ENCODE measurements around the gene PPM1H.
"Not testable (repeated sequence)": the region's sequence is repeated elsewhere in the genome, so short reads cannot be mapped to it uniquely, and the experiment has no call there.

Gene PPM1H

GRCh38 chr12:62879691-62880090 is 55.3 kb downstream of the PPM1H start:
- Histone ChIP-seq H3F3A (ENCODE audit: insufficient read depth, low read length) (no peaks in the 10 kb centered on the region), H3K4me3 (ENCODE audit: low read depth, low read length, poor library complexity, severe bottlenecking) (no peak overlapping the region), H3K4me2 (ENCODE audit: low read length) (no peak overlapping the region), H3K9me2 (ENCODE audit: low read depth, low read length) (no peaks in the 10 kb centered on the region), H3K27me3 (ENCODE audit: insufficient read depth, low read length) (no peaks in the 10 kb centered on the region), H3K79me2 (ENCODE audit: insufficient read depth, low read length) (no peaks in the 10 kb centered on the region), H3K9ac (ENCODE audit: low read length) (no peak overlapping the region), H3K36me3 (ENCODE audit: insufficient read depth, low read length) (no peaks in the 10 kb centered on the region), H3K4me1 (ENCODE audit: insufficient read depth, low read length, severe bottlenecking) (peaks cover 22% of the 10 kb centered on the region), H2AFZ (ENCODE audit: low read length) (no peak overlapping the region), H3K27ac (ENCODE audit: low read depth, low read length, poor library complexity, severe bottlenecking) (no peak overlapping the region), H3K9me3 (ENCODE audit: low read length) (no peaks in the 10 kb centered on the region), H4K20me1 (ENCODE audit: insufficient read depth, low read length) (no peaks in the 10 kb centered on the region)
- no peak for TF ChIP-seq CTCF (IDR thresholded peaks at IDR 0.05; ENCODE audit: low read length)

- not testable (repeated sequence) for H3K4me2 ChIP-seq (ENCODE audit: low read length); H3K79me2 ChIP-seq (ENCODE audit: insufficient read depth, low read length); H3K9ac ChIP-seq (ENCODE audit: low read length); H2AFZ ChIP-seq (ENCODE audit: low read length); H3K36me3 ChIP-seq (ENCODE audit: insufficient read depth, low read length); H3K9me3 ChIP-seq (ENCODE audit: low read length); H3K27me3 ChIP-seq (ENCODE audit: insufficient read depth, low read length); H4K20me1 ChIP-seq (ENCODE audit: insufficient read depth, low read length); H3F3A ChIP-seq (ENCODE audit: insufficient read depth, low read length); H3K4me3 ChIP-seq (ENCODE audit: low read depth, low read length, poor library complexity, severe bottlenecking); H3K9me2 ChIP-seq (ENCODE audit: low read depth, low read length); H3K27ac ChIP-seq (ENCODE audit: low read depth, low read length, poor library complexity, severe bottlenecking)
- peaks cover 22% of the 10 kb centered on the region for H3K4me1 ChIP-seq (ENCODE audit: insufficient read depth, low read length, severe bottlenecking)
Observed at GRCh38 chr12:62879228-62879627, 55.7 kb downstream of the PPM1H start.

GRCh38 chr12:62878211-62878610 is 56.7 kb downstream of the PPM1H start:
- no peak overlapping the region for H2AFZ ChIP-seq (ENCODE audit: low read length)
- no peaks in the 10 kb centered on the region for H3K36me3 ChIP-seq (ENCODE audit: insufficient read depth, low read length)
- H3K9me3 ChIP-seq (ENCODE audit: low read length), result no peaks in the 10 kb centered on the region
- H3K9me2 ChIP-seq (ENCODE audit: low read depth, low read length), result no peaks in the 10 kb centered on the region
- H3F3A ChIP-seq (ENCODE audit: insufficient read depth, low read length), result no peaks in the 10 kb centered on the region
- no peak overlapping the region for H3K27ac ChIP-seq (ENCODE audit: low read depth, low read length, poor library complexity, severe bottlenecking)
- H4K20me1 ChIP-seq (ENCODE audit: insufficient read depth, low read length), result no peaks in the 10 kb centered on the region
- H3K4me1 ChIP-seq (ENCODE audit: insufficient read depth, low read length, severe bottlenecking), result peaks cover 15% of the 10 kb centered on the region
- H3K27me3 ChIP-seq (ENCODE audit: insufficient read depth, low read length), result no peaks in the 10 kb centered on the region
- H3K9ac ChIP-seq (ENCODE audit: low read length), result no peak overlapping the region
- TF ChIP-seq CTCF (IDR thresholded peaks at IDR 0.05; ENCODE audit: low read length) (no peak), EZH2 (IDR thresholded peaks at IDR 0.05; ENCODE audit: borderline replicate concordance, low read length) (no peak)
- H3K4me2 ChIP-seq (ENCODE audit: low read length), result no peak overlapping the region
- H3K79me2 ChIP-seq (ENCODE audit: insufficient read depth, low read length), result no peaks in the 10 kb centered on the region
- H3K4me3 ChIP-seq (ENCODE audit: low read depth, low read length, poor library complexity, severe bottlenecking), result no peak overlapping the region

- H3K9me3 ChIP-seq (ENCODE audit: low read length), result no peaks in the 10 kb centered on the region
- no peaks in the 10 kb centered on the region for H3F3A ChIP-seq (ENCODE audit: insufficient read depth, low read length)
- no peaks in the 10 kb centered on the region for H4K20me1 ChIP-seq (ENCODE audit: insufficient read depth, low read length)
- no peaks in the 10 kb centered on the region for H3K36me3 ChIP-seq (ENCODE audit: insufficient read depth, low read length)
- H2AFZ ChIP-seq (ENCODE audit: low read length), result no peak overlapping the region
- no peak for TF ChIP-seq CTCF (IDR thresholded peaks at IDR 0.05; ENCODE audit: low read length)
- TF ChIP-seq EZH2 (IDR thresholded peaks at IDR 0.05; ENCODE audit: borderline replicate concordance, low read length), result no peak
- H3K79me2 ChIP-seq (ENCODE audit: insufficient read depth, low read length), result no peaks in the 10 kb centered on the region
- H3K9ac ChIP-seq (ENCODE audit: low read length), result no peak overlapping the region
- H3K4me2 ChIP-seq (ENCODE audit: low read length), result no peak overlapping the region
- no peaks in the 10 kb centered on the region for H3K9me2 ChIP-seq (ENCODE audit: low read depth, low read length)
- no peak overlapping the region for H3K27ac ChIP-seq (ENCODE audit: low read depth, low read length, poor library complexity, severe bottlenecking)
- no peaks in the 10 kb centered on the region for H3K27me3 ChIP-seq (ENCODE audit: insufficient read depth, low read length)
- H3K4me1 ChIP-seq (ENCODE audit: insufficient read depth, low read length, severe bottlenecking), result peaks cover 4% of the 10 kb centered on the region
- no peak overlapping the region for H3K4me3 ChIP-seq (ENCODE audit: low read depth, low read length, poor library complexity, severe bottlenecking)
Observed at GRCh38 chr12:62876938-62877548, 57.9 kb downstream of the PPM1H start.

Data from OCI-LY1 (cell line).